ENCODE results near the gene MTX1. TPM values are rescaled to one million over a fixed set of nuclear protein-coding genes. Genes with fewer than 3 reads are reported as not detected.
"Not testable (repeated sequence)": the region's sequence is repeated elsewhere in the genome, so short reads cannot be mapped to it uniquely, and the experiment has no call there.

MTX1 gene
- total and polyA plus RNA-seq, 3 experiments from 2014 or later, result 43.7 to 73.2 (median 67.6) TPM

- Mint-ChIP-seq H3K4me1 (peaks cover 24 to 27% (median 25%) of the 10 kb centered on the region in 3 donors), H3K9me3 (no peaks in the 10 kb centered on the region), H3K27ac (peak overlapping the region in 5 of 8 donors; percentile 9 to 85 (median 26)), H3K4me3 (peak overlapping the region in 1 of 7 donors; percentile 69), H3K36me3 (peaks cover 5 to 41% (median 5%) of the 10 kb centered on the region in 3 donors), H3K27me3 (no peaks in the 10 kb centered on the region)
- no peak for DNase-seq
- peaks cover 12% of the 10 kb centered on the region for H3K4me1 ChIP-seq (ENCODE audit: insufficient read depth, low read length)
- CTCF ChIA-PET, result interaction anchor here (0.8 to 1.0 kb wide), 2 partner anchors 10 to 14 kb away, joined by 3 to 4 read pairs; no protein-coding TSS in a partner anchor
- no peaks in the 10 kb centered on the region for H3K36me3 ChIP-seq (ENCODE audit: insufficient read depth, low read length)
- no peak overlapping the region for H3K4me3 ChIP-seq (ENCODE audit: low read length)
- H3K27me3 ChIP-seq (ENCODE audit: insufficient read depth, low read length, poor library complexity, severe bottlenecking), result no peaks in the 10 kb centered on the region
- H3K9me3 ChIP-seq (ENCODE audit: low read length), result no peaks in the 10 kb centered on the region
- H3K27ac ChIP-seq (ENCODE audit: low read depth, low read length), result no peak overlapping the region
- POLR2A ChIA-PET, result no interaction called here
These were observed 28.0 kb downstream of the MTX1 start for GRCh38 chr1:155236451-155236850.

GRCh38 chr1:155241069-155241679, 32.7 kb downstream of the MTX1 start:
- Histone ChIP-seq H3K4me1 (ENCODE audit: insufficient read depth, low read length) (peaks cover 38% of the 10 kb centered on the region), H3K27me3 (ENCODE audit: insufficient read depth, low read length, poor library complexity, severe bottlenecking) (no peaks in the 10 kb centered on the region), H3K9me3 (ENCODE audit: low read length) (no peaks in the 10 kb centered on the region), H3K27ac (ENCODE audit: low read depth, low read length) (no peak overlapping the region), H3K4me3 (ENCODE audit: low read length) (peak overlapping the region; percentile 56), H3K36me3 (ENCODE audit: insufficient read depth, low read length) (no peaks in the 10 kb centered on the region)
- H3K27me3 Mint-ChIP-seq, result peaks cover 4 to 9% of the 10 kb centered on the region in 2 donors
- peak; percentile 42 to 80 (median 67) for DNase-seq
- POLR2A ChIA-PET, result interaction anchor here (1.8 kb wide), 1 partner anchor 14 kb away, joined by 9 read pairs; no protein-coding TSS in a partner anchor
- H3K4me1 Mint-ChIP-seq, result peaks cover 42 to 49% (median 43%) of the 10 kb centered on the region in 3 donors
- peaks cover 2 to 35% (median 5%) of the 10 kb centered on the region in 3 donors for H3K36me3 Mint-ChIP-seq
- peak overlapping the region; percentile 39 to 97 (median 89) for H3K27ac Mint-ChIP-seq
- CTCF ChIA-PET, result interaction anchor here (0.7 to 1.9 kb wide), 5 partner anchors 9 to 68 kb away, joined by 3 to 14 read pairs (median 3); partner anchors contain the start of gene KRTCAP2
- H3K4me3 Mint-ChIP-seq, result peak overlapping the region; percentile 83 to 90 (median 87)
- H3K9me3 Mint-ChIP-seq, result peaks cover 0 to 3% (median 3%) of the 10 kb centered on the region in 5 donors

GRCh38 chr1:155241841-155242264, 33.4 kb downstream of the MTX1 start:
- no peak overlapping the region for H3K4me3 ChIP-seq (ENCODE audit: low read length)
- H3K27ac Mint-ChIP-seq, result peak overlapping the region in 7 of 8 donors; percentile 39 to 98 (median 92)
- peaks cover 0 to 3% (median 3%) of the 10 kb centered on the region in 5 donors for H3K9me3 Mint-ChIP-seq
- ChIA-PET CTCF (interaction anchor here (1.1 to 1.9 kb wide), 4 partner anchors 9 to 49 kb away, joined by 3 to 14 read pairs (median 4); no protein-coding TSS in a partner anchor), POLR2A (interaction anchor here (1.8 kb wide), 1 partner anchor 14 kb away, joined by 9 read pairs; no protein-coding TSS in a partner anchor)
- H3K36me3 ChIP-seq (ENCODE audit: insufficient read depth, low read length), result no peaks in the 10 kb centered on the region
- H3K4me1 Mint-ChIP-seq, result peaks cover 42 to 48% (median 43%) of the 10 kb centered on the region in 3 donors
- no peaks in the 10 kb centered on the region for H3K9me3 ChIP-seq (ENCODE audit: low read length)
- H3K27me3 Mint-ChIP-seq, result peaks cover 4 to 9% of the 10 kb centered on the region in 2 donors
- H3K4me3 Mint-ChIP-seq, result peak overlapping the region; percentile 43 to 90 (median 85)
- peaks cover 38% of the 10 kb centered on the region for H3K4me1 ChIP-seq (ENCODE audit: insufficient read depth, low read length)
- no peak for DNase-seq
- peaks cover 2 to 29% (median 2%) of the 10 kb centered on the region in 3 donors for H3K36me3 Mint-ChIP-seq
- H3K27ac ChIP-seq (ENCODE audit: low read depth, low read length), result no peak overlapping the region
- H3K27me3 ChIP-seq (ENCODE audit: insufficient read depth, low read length, poor library complexity, severe bottlenecking), result no peaks in the 10 kb centered on the region

- Histone ChIP-seq H3K9me3 (ENCODE audit: low read length) (no peaks in the 10 kb centered on the region), H3K36me3 (ENCODE audit: insufficient read depth, low read length) (no peaks in the 10 kb centered on the region), H3K27me3 (ENCODE audit: insufficient read depth, low read length, poor library complexity, severe bottlenecking) (no peaks in the 10 kb centered on the region), H3K27ac (ENCODE audit: low read depth, low read length) (peak overlapping the region; percentile 75), H3K4me1 (ENCODE audit: insufficient read depth, low read length) (peaks cover 38% of the 10 kb centered on the region), H3K4me3 (ENCODE audit: low read length) (no peak overlapping the region)
- Mint-ChIP-seq H3K27ac (peak overlapping the region; percentile 79 to 98 (median 92)), H3K9me3 (peaks cover 0 to 3% (median 3%) of the 10 kb centered on the region in 5 donors), H3K4me3 (peak overlapping the region; percentile 82 to 95 (median 89)), H3K36me3 (peaks cover 0 to 19% (median 2%) of the 10 kb centered on the region in 3 donors), H3K27me3 (peaks cover 4 to 9% of the 10 kb centered on the region in 2 donors), H3K4me1 (peaks cover 42 to 48% (median 43%) of the 10 kb centered on the region in 3 donors)
- ChIA-PET POLR2A (interaction anchor here (0.7 to 1.2 kb wide), 2 partner anchors 27 to 34 kb away, joined by 8 read pairs; partner anchors contain the start of genes MTX1 and THBS3), CTCF (interaction anchor here (0.6 to 2.4 kb wide), 2 partner anchors 35 to 81 kb away, joined by 3 to 21 read pairs; partner anchors contain the start of genes MTX1 and THBS3)
- no peak for DNase-seq
These were observed 34.4 kb downstream of the MTX1 start for GRCh38 chr1:155242805-155243358.

- H3K27ac Mint-ChIP-seq, result peak overlapping the region; percentile 89 to 99 (median 95)
- Histone ChIP-seq H3K27me3 (ENCODE audit: insufficient read depth, low read length, poor library complexity, severe bottlenecking) (no peaks in the 10 kb centered on the region), H3K4me3 (ENCODE audit: low read length) (peak overlapping the region; percentile 79), H3K9me3 (ENCODE audit: low read length) (no peaks in the 10 kb centered on the region), H3K36me3 (ENCODE audit: insufficient read depth, low read length) (no peaks in the 10 kb centered on the region), H3K27ac (ENCODE audit: low read depth, low read length) (peak overlapping the region; percentile 75), H3K4me1 (ENCODE audit: insufficient read depth, low read length) (peaks cover 38% of the 10 kb centered on the region)
- peaks cover 36 to 46% (median 40%) of the 10 kb centered on the region in 3 donors for H3K4me1 Mint-ChIP-seq
- POLR2A ChIA-PET, result interaction anchor here (0.6 to 1.9 kb wide), 8 partner anchors 12 to 334 kb away, joined by 3 to 8 read pairs (median 4); partner anchors contain the start of genes CLK2, MTX1, SCAMP3 and THBS3
- peaks cover 0 to 7% (median 2%) of the 10 kb centered on the region in 3 donors for H3K36me3 Mint-ChIP-seq
- H3K9me3 Mint-ChIP-seq, result peaks cover 0 to 3% (median 3%) of the 10 kb centered on the region in 5 donors
- peak overlapping the region; percentile 82 to 95 (median 89) for H3K4me3 Mint-ChIP-seq
- peak; percentile 89 to 99 (median 97) for DNase-seq
- CTCF ChIA-PET, result interaction anchor here (0.8 to 2.7 kb wide), 8 partner anchors 17 to 83 kb away, joined by 3 to 21 read pairs (median 6); partner anchors contain the start of genes CLK2, MTX1, SCAMP3 and THBS3
- peaks cover 4 to 9% of the 10 kb centered on the region in 2 donors for H3K27me3 Mint-ChIP-seq
These were observed 36.1 kb downstream of the MTX1 start for GRCh38 chr1:155244368-155245162.

- POLR2A ChIA-PET, result interaction anchor here (0.6 to 1.9 kb wide), 6 partner anchors 11 to 333 kb away, joined by 3 to 6 read pairs (median 4); partner anchors contain the start of genes CLK2 and SCAMP3
These were observed 36.6 kb downstream of the MTX1 start for GRCh38 chr1:155245163-155245524.

GRCh38 chr1:155246796-155247195, 38.3 kb downstream of the MTX1 start:
- peaks cover 22% of the 10 kb centered on the region for H3K4me1 ChIP-seq (ENCODE audit: insufficient read depth, low read length)
- H3K36me3 Mint-ChIP-seq; H3K9me3 Mint-ChIP-seq; H3K36me3 ChIP-seq (ENCODE audit: insufficient read depth, low read length); CTCF ChIA-PET; H3K27ac ChIP-seq (ENCODE audit: low read depth, low read length); H3K27me3 ChIP-seq (ENCODE audit: insufficient read depth, low read length, poor library complexity, severe bottlenecking); H3K4me3 ChIP-seq (ENCODE audit: low read length); H3K9me3 ChIP-seq (ENCODE audit: low read length); DNase-seq; H3K27me3 Mint-ChIP-seq: not testable (repeated sequence)
- H3K4me3 Mint-ChIP-seq, result peak overlapping the region in 1 of 7 donors; percentile 60
- H3K27ac Mint-ChIP-seq, result peak overlapping the region in 4 of 8 donors; percentile 22 to 69 (median 45)
- POLR2A ChIA-PET, result interaction anchor here (0.5 to 0.8 kb wide), 2 partner anchors 12 to 1077 kb away, joined by 3 read pairs; no protein-coding TSS in a partner anchor
- H3K4me1 Mint-ChIP-seq, result peaks cover 22 to 35% (median 29%) of the 10 kb centered on the region in 3 donors

More at GRCh38 chr1:155245163-155245524, 36.6 kb downstream of the MTX1 start:
- Histone ChIP-seq H3K27me3 (ENCODE audit: insufficient read depth, low read length, poor library complexity, severe bottlenecking) (no peaks in the 10 kb centered on the region), H3K4me1 (ENCODE audit: insufficient read depth, low read length) (peaks cover 36% of the 10 kb centered on the region), H3K4me3 (ENCODE audit: low read length) (peak overlapping the region; percentile 79), H3K27ac (ENCODE audit: low read depth, low read length) (peak overlapping the region; percentile 75), H3K9me3 (ENCODE audit: low read length) (no peaks in the 10 kb centered on the region), H3K36me3 (ENCODE audit: insufficient read depth, low read length) (no peaks in the 10 kb centered on the region)
- Mint-ChIP-seq H3K4me1 (peaks cover 33 to 45% (median 39%) of the 10 kb centered on the region in 3 donors), H3K27ac (peak overlapping the region; percentile 89 to 99 (median 95)), H3K27me3 (peaks cover 4 to 9% of the 10 kb centered on the region in 2 donors), H3K4me3 (peak overlapping the region; percentile 82 to 95 (median 89)), H3K9me3 (peaks cover 0 to 3% (median 3%) of the 10 kb centered on the region in 5 donors), H3K36me3 (peaks cover 0 to 4% (median 2%) of the 10 kb centered on the region in 3 donors)
- DNase-seq, result no peak
- CTCF ChIA-PET, result interaction anchor here (1.0 to 2.7 kb wide), 6 partner anchors 17 to 78 kb away, joined by 3 to 21 read pairs (median 9); partner anchors contain the start of genes CLK2, MTX1, SCAMP3 and THBS3
